ENCODE results near the gene VSIG2. TPM values are rescaled to one million over a fixed set of nuclear protein-coding genes. Genes with fewer than 3 reads are reported as not detected.

VSIG2 gene
- total and polyA plus RNA-seq, 10 of the 15 experiments (the other 5 are each of a cell fraction or from before 2014, with no cell fraction given): 0.13 to 0.31 (median 0.15) TPM; not detected in 5

DNA sequence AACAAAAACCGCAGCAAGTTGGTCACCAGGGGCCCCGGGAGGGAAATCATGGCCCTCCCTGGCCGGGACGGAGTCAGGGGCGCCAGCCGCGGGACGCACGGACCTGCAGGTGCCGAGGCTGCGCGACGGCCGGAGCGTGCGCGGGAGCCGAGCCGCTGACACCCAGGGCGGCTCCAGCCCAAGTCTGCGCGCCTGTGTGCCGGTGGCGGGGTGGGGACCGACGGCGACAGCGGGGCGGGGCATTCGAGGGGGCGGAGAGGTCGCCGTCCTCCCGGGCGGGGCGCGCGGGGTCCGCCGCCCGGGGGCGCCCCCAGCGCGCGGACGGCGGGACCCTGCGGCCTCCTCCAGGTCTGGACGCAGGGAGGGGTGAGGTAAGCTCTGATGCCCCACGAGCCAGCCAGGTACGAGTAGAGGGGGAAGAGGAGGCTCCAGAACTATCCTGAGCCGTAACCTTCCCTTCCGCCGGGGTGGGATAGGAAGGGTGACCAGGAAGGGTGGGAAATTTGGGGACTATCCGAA, 10.1 kb upstream of the VSIG2 start, which contains the start of gene ESAM (continued):
- TF ChIP-seq, protein P1, sequence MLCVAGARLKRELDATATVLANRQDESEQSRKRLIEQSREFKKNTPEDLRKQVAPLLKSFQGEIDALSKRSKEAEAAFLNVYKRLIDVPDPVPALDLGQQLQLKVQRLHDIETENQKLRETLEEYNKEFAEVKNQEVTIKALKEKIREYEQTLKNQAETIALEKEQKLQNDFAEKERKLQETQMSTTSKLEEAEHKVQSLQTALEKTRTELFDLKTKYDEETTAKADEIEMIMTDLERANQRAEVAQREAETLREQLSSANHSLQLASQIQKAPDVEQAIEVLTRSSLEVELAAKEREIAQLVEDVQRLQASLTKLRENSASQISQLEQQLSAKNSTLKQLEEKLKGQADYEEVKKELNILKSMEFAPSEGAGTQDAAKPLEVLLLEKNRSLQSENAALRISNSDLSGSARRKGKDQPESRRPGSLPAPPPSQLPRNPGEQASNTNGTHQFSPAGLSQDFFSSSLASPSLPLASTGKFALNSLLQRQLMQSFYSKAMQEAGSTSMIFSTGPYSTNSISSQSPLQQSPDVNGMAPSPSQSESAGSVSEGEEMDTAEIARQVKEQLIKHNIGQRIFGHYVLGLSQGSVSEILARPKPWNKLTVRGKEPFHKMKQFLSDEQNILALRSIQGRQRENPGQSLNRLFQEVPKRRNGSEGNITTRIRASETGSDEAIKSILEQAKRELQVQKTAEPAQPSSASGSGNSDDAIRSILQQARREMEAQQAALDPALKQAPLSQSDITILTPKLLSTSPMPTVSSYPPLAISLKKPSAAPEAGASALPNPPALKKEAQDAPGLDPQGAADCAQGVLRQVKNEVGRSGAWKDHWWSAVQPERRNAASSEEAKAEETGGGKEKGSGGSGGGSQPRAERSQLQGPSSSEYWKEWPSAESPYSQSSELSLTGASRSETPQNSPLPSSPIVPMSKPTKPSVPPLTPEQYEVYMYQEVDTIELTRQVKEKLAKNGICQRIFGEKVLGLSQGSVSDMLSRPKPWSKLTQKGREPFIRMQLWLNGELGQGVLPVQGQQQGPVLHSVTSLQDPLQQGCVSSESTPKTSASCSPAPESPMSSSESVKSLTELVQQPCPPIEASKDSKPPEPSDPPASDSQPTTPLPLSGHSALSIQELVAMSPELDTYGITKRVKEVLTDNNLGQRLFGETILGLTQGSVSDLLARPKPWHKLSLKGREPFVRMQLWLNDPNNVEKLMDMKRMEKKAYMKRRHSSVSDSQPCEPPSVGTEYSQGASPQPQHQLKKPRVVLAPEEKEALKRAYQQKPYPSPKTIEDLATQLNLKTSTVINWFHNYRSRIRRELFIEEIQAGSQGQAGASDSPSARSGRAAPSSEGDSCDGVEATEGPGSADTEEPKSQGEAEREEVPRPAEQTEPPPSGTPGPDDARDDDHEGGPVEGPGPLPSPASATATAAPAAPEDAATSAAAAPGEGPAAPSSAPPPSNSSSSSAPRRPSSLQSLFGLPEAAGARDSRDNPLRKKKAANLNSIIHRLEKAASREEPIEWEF (IDR thresholded peaks at IDR 0.05; ENCODE audit: insufficient replicate concordance, low read depth, low read length): no peak
- TF ChIP-seq KDM1A (IDR thresholded peaks at IDR 0.05; ENCODE audit: borderline replicate concordance) (no peak), POLR2AphosphoS5 (IDR thresholded peaks at IDR 0.05; ENCODE audit: low read length) (peak; percentile 84), IRF4 (IDR thresholded peaks at IDR 0.05; ENCODE audit: low read depth, low read length) (no peak), POU2F2 (IDR thresholded peaks at IDR 0.05; ENCODE audit: borderline replicate concordance, low read depth, low read length) (peak; percentile 62; the same call in 1 of the 3 replicates), ATF7 (IDR thresholded peaks at IDR 0.05; ENCODE audit: low read depth) (no peak), NRF1 (conservative IDR thresholded peaks at IDR 0.05; ENCODE audit: low read depth, low read length) (0 out of 2 replicates have a peak, but pooled peaks have one; percentile 16), NR2F1 (conservative IDR thresholded peaks at IDR 0.05) (peak; percentile 57; the same call in 1 of the 2 replicates), NFYA (IDR thresholded peaks at IDR 0.05; ENCODE audit: borderline replicate concordance, low read depth, low read length) (no peak), PAX5 (IDR thresholded peaks at IDR 0.05; ENCODE audit: borderline replicate concordance, low read depth, low read length) (no peak), BHLHE40 (IDR thresholded peaks at IDR 0.05; ENCODE audit: borderline replicate concordance in 1 of 2, low read depth in 2 of 2, low read length in 1 of 2) (peak; percentile 11 to 70; a peak in 1 of 4 replicates), EGR1 (IDR thresholded peaks at IDR 0.05; ENCODE audit: borderline replicate concordance in 1 of 2, low read depth in 2 of 2, low read length in 2 of 2) (peak in 1 of 2 experiments; percentile 76; a peak in 1 of 3 replicates), ASH2L (IDR thresholded peaks at IDR 0.05; ENCODE audit: borderline replicate concordance, low read depth) (no peak), POLR2A (IDR thresholded peaks at IDR 0.05; ENCODE audit: low read depth, low read length) (peak; percentile 97), SUPT20H (IDR thresholded peaks at IDR 0.05; ENCODE audit: borderline replicate concordance, control insufficient read depth, low read depth, low read length) (no peak)
- TF ChIP-seq, protein P2, sequence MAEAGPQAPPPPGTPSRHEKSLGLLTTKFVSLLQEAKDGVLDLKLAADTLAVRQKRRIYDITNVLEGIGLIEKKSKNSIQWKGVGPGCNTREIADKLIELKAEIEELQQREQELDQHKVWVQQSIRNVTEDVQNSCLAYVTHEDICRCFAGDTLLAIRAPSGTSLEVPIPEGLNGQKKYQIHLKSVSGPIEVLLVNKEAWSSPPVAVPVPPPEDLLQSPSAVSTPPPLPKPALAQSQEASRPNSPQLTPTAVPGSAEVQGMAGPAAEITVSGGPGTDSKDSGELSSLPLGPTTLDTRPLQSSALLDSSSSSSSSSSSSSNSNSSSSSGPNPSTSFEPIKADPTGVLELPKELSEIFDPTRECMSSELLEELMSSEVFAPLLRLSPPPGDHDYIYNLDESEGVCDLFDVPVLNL (IDR thresholded peaks at IDR 0.05; ENCODE audit: low read depth, low read length): no peak
- TF ChIP-seq, protein P3, sequence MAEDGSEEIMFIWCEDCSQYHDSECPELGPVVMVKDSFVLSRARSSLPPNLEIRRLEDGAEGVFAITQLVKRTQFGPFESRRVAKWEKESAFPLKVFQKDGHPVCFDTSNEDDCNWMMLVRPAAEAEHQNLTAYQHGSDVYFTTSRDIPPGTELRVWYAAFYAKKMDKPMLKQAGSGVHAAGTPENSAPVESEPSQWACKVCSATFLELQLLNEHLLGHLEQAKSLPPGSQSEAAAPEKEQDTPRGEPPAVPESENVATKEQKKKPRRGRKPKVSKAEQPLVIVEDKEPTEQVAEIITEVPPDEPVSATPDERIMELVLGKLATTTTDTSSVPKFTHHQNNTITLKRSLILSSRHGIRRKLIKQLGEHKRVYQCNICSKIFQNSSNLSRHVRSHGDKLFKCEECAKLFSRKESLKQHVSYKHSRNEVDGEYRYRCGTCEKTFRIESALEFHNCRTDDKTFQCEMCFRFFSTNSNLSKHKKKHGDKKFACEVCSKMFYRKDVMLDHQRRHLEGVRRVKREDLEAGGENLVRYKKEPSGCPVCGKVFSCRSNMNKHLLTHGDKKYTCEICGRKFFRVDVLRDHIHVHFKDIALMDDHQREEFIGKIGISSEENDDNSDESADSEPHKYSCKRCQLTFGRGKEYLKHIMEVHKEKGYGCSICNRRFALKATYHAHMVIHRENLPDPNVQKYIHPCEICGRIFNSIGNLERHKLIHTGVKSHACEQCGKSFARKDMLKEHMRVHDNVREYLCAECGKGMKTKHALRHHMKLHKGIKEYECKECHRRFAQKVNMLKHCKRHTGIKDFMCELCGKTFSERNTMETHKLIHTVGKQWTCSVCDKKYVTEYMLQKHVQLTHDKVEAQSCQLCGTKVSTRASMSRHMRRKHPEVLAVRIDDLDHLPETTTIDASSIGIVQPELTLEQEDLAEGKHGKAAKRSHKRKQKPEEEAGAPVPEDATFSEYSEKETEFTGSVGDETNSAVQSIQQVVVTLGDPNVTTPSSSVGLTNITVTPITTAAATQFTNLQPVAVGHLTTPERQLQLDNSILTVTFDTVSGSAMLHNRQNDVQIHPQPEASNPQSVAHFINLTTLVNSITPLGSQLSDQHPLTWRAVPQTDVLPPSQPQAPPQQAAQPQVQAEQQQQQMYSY (CRISPR knock-in tag; IDR thresholded peaks at IDR 0.05): no peak
